Uterus (tissue), 2 donors: ENCODE data around the gene RELL2.

ENCODE experiments used
- CTCF ChIP-seq, 4 experiments: fragments of 200-600 bp in 2 of 4; fragments of 450-650 bp in 2 of 4; sonication (generic) in 2 of 4; IDR thresholded peaks; one replicate each; pipeline ENCODE4 v1.5.1; 2016 to 2019; ENCODE audit warnings: antibody characterized with exemption in 4 of 4, mild to moderate bottlenecking in 2 of 4, moderate library complexity in 1 of 4
- POLR2A ChIP-seq, 2 donors: fragments of 450-650 bp; IDR thresholded peaks; one replicate each; pipeline ENCODE4 v1.6.1; 2016; ENCODE audit warnings: antibody characterized with exemption in 2 of 2, mild to moderate bottlenecking in 1 of 2, moderate library complexity in 1 of 2

- no peak for TF ChIP-seq CTCF (IDR thresholded peaks at IDR 0.05)
- TF ChIP-seq POLR2A (IDR thresholded peaks at IDR 0.05) = no peak
Observed at GRCh38 chr5:141674747-141675146, 38.0 kb downstream of the RELL2 start.
